Activated naive CD4-positive, alpha-beta T cell treated with anti-CD3 and anti-CD28 coated beads for 36 hours (primary cell): ENCODE measurements around the gene WASF2. TPM values are rescaled to one million over a fixed set of nuclear protein-coding genes. Genes with fewer than 3 reads are reported as not detected.
"Not testable (repeated sequence)": the region's sequence is repeated elsewhere in the genome, so short reads cannot be mapped to it uniquely, and the experiment has no call there.

Experiments
- CTCF ChIA-PET: fragments of 350-600 bp; sonication (Branson Sonifier 250); formaldehyde crosslinking; loops from one replicate; lab custom pipeline; 2021; ENCODE audit warnings: antibody characterized with exemption; lab: Charles Lee
- DNase-seq: peaks from one replicate; pipeline ENCODE4 v3.0.0-alpha.2; 2020
- H3K27ac Mint-ChIP-seq: one replicate; pipeline ENCODE4 v1.8.0; 2021; ENCODE audit warnings: mild to moderate bottlenecking, mixed read lengths
- H3K27me3 Mint-ChIP-seq: one replicate; pipeline ENCODE4 v1.8.0; 2021; ENCODE audit warnings: low read depth, mixed read lengths
- H3K36me3 Mint-ChIP-seq: one replicate; pipeline ENCODE4 v1.8.0; 2021; ENCODE audit warnings: low read depth, mixed read lengths
- H3K4me1 Mint-ChIP-seq: one replicate; pipeline ENCODE4 v1.8.0; 2021; ENCODE audit warnings: low read depth, mixed read lengths
- H3K4me3 Mint-ChIP-seq: one replicate; pipeline ENCODE4 v1.8.0; 2021; ENCODE audit warnings: mild to moderate bottlenecking, moderate library complexity, mixed read lengths
- H3K9me3 Mint-ChIP-seq: one replicate; pipeline ENCODE4 v1.8.0; 2021; ENCODE audit warnings: mixed read lengths
- intact Hi-C: fragments of 100-400 bp; cut with micrococcal nuclease; formaldehyde crosslinking; loops from one replicate; pipeline ENCODE4 v1.15.1; 2023
- total RNA-seq, 2 experiments: library from RNA; stranded (reverse); gene quantifications; one replicate each; pipeline ENCODE4 v1.2.3, GENCODE V29; 2021

WASF2 gene
- total RNA-seq, 2 experiments from 2014 or later: 105 to 106 TPM

GRCh38 chr1:27388337-27389005 is 101.5 kb downstream of the WASF2 start:
- intact Hi-C loops: loop anchor here (1.0 to 2.0 kb wide), 4 partner anchors 31 to 284 kb away; no protein-coding TSS in a partner anchor
- Mint-ChIP-seq H3K4me3 (no peak overlapping the region), H3K36me3 (no peaks in the 10 kb centered on the region), H3K4me1 (peaks cover 14% of the 10 kb centered on the region), H3K9me3 (no peaks in the 10 kb centered on the region), H3K27me3 (no peaks in the 10 kb centered on the region), H3K27ac (peak overlapping the region; percentile 27)
- DNase-seq: peak; percentile 90
- CTCF ChIA-PET: interaction anchor here (0.6 to 8.7 kb wide), 15 partner anchors 11 to 1562 kb away, joined by 3 to 139 read pairs (median 5); no protein-coding TSS in a partner anchor

DNA sequence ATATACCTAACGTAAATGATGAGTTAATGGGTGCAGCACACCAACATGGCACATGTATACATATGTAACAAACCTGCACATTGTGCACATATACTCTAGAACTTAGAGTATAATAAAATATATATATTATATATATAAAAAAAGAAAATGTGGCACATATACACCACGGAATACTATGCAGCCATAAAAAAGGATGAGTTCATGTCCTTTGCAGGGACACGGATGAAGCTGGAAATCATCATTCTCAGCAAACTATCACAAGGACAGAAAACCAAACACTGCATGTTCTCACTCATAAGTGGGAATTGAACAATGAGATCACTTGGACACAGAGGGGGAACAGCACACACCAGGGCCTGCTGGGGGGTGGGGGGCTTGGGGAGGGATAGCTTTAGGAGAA is 105.2 kb downstream of the WASF2 start:
- H3K27me3 Mint-ChIP-seq, H3K27ac Mint-ChIP-seq, intact Hi-C loops, H3K4me1 Mint-ChIP-seq, H3K4me3 Mint-ChIP-seq, DNase-seq, H3K36me3 Mint-ChIP-seq, H3K9me3 Mint-ChIP-seq: not testable (repeated sequence)
- CTCF ChIA-PET: interaction anchor here (0.8 to 8.7 kb wide), 5 partner anchors 27 to 387 kb away, joined by 3 to 139 read pairs (median 4); no protein-coding TSS in a partner anchor

DNA sequence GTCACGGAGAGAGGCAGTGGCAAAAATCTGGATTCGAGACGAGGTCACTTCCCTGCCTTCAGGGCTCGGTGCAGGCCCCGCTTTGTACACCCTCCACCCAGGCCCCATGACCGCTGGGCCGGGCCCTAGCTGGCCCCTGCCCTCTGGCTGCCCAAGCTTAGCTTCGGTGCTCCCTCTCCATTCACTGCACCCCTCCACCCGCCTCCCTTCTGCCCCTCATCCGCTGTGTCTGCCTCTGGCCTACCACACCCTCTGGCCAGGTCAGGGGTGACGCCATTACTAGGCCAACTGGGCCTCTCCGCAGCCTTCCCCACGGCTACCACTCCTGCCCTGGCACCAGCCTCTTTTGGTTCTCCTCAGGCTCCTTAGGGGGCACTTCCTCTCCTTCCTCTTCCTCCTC is 106.3 kb downstream of the WASF2 start:
- Mint-ChIP-seq H3K36me3 (no peaks in the 10 kb centered on the region), H3K27me3 (no peaks in the 10 kb centered on the region)

GRCh38 chr1:27383039-27383605 is 106.8 kb downstream of the WASF2 start, which contains the start of gene CD164L2:
CD164L2 (minus strand) TSS chr1:27383333; CDS start chr1:27383239, 94 bp downstream.
- H3K27me3 Mint-ChIP-seq: no peaks in the 10 kb centered on the region
- intact Hi-C loops: no loop called here
- peak; percentile 49 for DNase-seq
- H3K9me3 Mint-ChIP-seq: no peaks in the 10 kb centered on the region
- CTCF ChIA-PET: interaction anchor here (0.7 to 8.7 kb wide), 5 partner anchors 12 to 99 kb away, joined by 3 to 139 read pairs (median 5); partner anchors contain the start of gene MAP3K6
- peaks cover 2% of the 10 kb centered on the region for H3K4me1 Mint-ChIP-seq
- H3K27ac Mint-ChIP-seq: no peak within 1 kb of the TSS
- H3K4me3 Mint-ChIP-seq: no peak within 1 kb of the TSS
- H3K36me3 Mint-ChIP-seq: no peaks in the 10 kb centered on the region

More for the DNA sequence above, 106.3 kb downstream of the WASF2 start:
- no peak for DNase-seq
- Mint-ChIP-seq H3K4me1 (peaks cover 4% of the 10 kb centered on the region), H3K4me3 (no peak overlapping the region), H3K27ac (no peak overlapping the region), H3K9me3 (no peaks in the 10 kb centered on the region)
- CTCF ChIA-PET: interaction anchor here (0.6 to 8.7 kb wide), 6 partner anchors 17 to 386 kb away, joined by 3 to 139 read pairs (median 4); partner anchors contain the start of gene MAP3K6
- intact Hi-C loops: no loop called here

DNA sequence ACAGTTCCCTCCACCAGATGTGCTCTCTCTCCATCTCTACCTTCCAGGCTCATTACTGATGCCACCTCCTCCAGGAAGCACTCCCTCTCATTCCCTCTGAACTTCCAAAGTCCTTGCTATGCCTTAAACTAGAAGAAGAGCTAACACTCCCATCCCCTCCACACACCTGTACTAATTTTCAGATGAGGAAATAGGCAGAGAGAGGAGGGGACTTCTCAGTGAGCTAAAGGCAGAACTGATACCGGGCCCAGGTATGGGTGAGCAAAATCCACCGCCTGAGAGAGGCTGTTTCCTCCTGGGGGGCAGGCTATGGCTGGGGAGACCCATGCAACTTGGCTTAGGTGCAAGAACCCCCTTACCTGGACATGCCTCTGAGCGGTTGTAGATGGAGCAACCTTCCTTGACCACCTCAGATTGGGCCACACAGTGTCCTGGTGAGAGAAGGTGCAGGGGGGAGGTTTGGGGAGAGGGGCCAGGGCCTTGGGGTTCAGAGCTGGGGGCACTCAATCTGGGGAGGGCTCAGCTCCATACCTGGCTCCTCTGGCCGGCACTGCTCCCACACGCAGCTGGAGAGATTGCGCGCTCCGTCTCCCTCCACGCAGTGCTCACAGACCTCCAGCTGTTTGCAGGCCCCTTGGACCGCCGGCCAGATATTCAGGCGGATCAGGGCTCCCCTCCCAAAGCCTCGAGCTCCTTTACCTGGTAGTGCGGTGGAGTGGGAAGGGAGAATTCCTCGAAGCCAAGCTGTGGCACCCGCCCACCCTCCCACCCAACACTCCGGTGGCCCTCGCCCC is 107.8 kb downstream of the WASF2 start:
- H3K4me3 Mint-ChIP-seq: no peak overlapping the region
- H3K9me3 Mint-ChIP-seq: no peaks in the 10 kb centered on the region
- intact Hi-C loops: no loop called here
- no peaks in the 10 kb centered on the region for H3K27me3 Mint-ChIP-seq
- DNase-seq: no peak
- H3K36me3 Mint-ChIP-seq: no peaks in the 10 kb centered on the region
- H3K4me1 Mint-ChIP-seq: peaks cover 2% of the 10 kb centered on the region
- CTCF ChIA-PET: interaction anchor here (0.6 to 8.7 kb wide), 8 partner anchors 12 to 227 kb away, joined by 3 to 139 read pairs (median 4); partner anchors contain the start of genes MAP3K6 and SLC9A1
- H3K27ac Mint-ChIP-seq: no peak overlapping the region

- Mint-ChIP-seq H3K27ac (no peak overlapping the region), H3K4me1 (peaks cover 2% of the 10 kb centered on the region), H3K36me3 (no peaks in the 10 kb centered on the region), H3K27me3 (no peaks in the 10 kb centered on the region), H3K4me3 (no peak overlapping the region), H3K9me3 (no peaks in the 10 kb centered on the region)
- intact Hi-C loops: no loop called here
- CTCF ChIA-PET: interaction anchor here (0.6 to 8.7 kb wide), 4 partner anchors 22 to 226 kb away, joined by 3 to 139 read pairs (median 4); partner anchors contain the start of gene SLC9A1
- no peak for DNase-seq
Observed at GRCh38 chr1:27380766-27381733, 108.9 kb downstream of the WASF2 start.

DNA sequence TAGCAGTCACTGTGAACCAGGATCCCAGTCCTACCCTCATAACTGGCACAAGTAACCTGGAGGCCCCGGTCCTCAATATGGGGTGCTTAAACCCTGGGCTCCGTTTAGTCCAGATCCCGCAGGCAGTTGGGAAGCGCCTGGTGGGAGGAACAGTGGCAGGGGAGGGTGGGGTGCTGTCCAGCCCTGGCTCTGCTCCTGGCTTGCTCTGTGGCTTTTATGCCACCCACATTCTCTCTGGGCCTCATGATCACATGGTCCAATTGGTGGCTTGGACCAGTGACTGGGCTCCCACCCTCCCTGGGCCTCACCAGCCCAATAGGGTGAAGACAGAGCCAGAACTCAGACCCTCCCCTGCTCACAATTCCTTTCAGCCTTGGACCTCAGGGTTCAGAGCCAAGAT is 109.7 kb downstream of the WASF2 start:
- no peak overlapping the region for H3K27ac Mint-ChIP-seq
- no peaks in the 10 kb centered on the region for H3K27me3 Mint-ChIP-seq
- CTCF ChIA-PET: no interaction called here
- peaks cover 2% of the 10 kb centered on the region for H3K4me1 Mint-ChIP-seq
- DNase-seq: no peak
- no peaks in the 10 kb centered on the region for H3K9me3 Mint-ChIP-seq
- intact Hi-C loops: no loop called here
- H3K4me3 Mint-ChIP-seq: no peak overlapping the region
- H3K36me3 Mint-ChIP-seq: no peaks in the 10 kb centered on the region

DNA sequence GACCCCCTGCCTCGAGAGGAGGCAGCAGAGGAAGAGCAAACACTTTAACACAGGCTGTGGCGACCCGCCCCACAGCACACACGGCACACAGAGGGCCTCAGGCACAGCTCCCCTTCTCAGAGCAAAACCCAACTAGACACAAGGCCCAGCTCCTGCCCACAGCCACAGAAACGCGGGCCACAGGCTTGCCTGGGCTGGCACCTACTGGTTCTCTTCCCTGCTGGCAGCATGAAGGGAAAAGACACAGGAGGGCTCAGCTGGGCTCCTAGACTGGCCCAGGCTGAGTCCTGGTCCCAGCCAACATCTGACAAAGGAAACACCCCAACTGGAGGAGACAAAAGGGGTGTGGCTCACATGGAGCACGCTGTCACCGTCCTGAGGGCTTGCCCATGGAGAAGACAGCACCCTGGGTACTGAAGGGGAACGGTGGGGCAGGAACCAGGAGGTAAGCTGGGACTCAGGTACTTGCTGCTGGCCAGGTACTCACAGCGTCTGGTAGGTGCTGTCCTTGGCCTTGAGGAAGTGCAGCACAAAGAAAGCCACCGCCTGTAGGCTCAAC is 110.3 kb downstream of the WASF2 start:
- CTCF ChIA-PET: interaction anchor here (1.0 kb wide), 1 partner anchor 79 kb away, joined by 3 read pairs; no protein-coding TSS in a partner anchor
- H3K27me3 Mint-ChIP-seq: no peaks in the 10 kb centered on the region
- no peak for DNase-seq
- H3K4me1 Mint-ChIP-seq: peaks cover 2% of the 10 kb centered on the region
- no peaks in the 10 kb centered on the region for H3K9me3 Mint-ChIP-seq
- no peak overlapping the region for H3K4me3 Mint-ChIP-seq
- intact Hi-C loops: no loop called here
- no peaks in the 10 kb centered on the region for H3K36me3 Mint-ChIP-seq
- H3K27ac Mint-ChIP-seq: no peak overlapping the region

DNA sequence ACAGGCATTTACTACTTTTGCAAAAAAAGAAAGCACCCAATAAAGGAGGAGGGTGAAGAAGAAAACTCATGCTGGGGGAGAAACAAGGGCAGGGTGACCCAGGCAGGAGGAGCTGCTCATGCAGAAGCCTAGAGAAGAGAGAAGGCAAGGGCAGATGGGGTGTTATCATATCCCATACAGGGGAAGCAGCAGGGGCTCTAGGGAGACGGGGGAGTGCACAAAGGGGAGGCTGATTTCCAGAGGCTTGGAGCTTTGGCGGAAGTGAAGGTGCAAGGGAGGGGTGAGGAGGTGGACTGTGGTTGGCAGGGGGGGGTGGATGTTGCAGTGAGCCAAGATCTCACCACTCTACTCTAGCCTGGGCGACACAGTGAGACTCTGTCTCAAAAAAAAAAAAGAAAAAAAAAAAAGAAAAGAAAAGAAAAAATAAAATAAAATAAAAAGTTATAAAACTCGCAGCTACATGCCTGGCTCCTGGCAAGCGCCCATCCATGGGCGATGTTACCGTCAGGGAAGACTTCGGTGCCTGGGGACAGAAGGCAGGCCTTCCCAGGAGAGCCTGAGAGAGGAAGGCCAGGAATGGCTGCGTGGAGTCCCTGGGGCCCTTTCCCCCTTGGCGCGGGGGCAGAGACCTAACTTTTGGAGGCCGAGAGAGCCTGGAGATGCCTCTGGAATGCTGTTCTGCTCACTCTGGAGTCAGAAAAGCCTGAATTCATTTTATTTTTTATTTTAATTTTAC is 112.0 kb downstream of the WASF2 start:
- DNase-seq: no peak
- no peak overlapping the region for H3K27ac Mint-ChIP-seq
- CTCF ChIA-PET: interaction anchor here (1.1 to 1.3 kb wide), 2 partner anchors 9 to 14 kb away, joined by 4 read pairs; no protein-coding TSS in a partner anchor
- H3K4me1 Mint-ChIP-seq: peaks cover 1% of the 10 kb centered on the region
- H3K27me3 Mint-ChIP-seq: no peaks in the 10 kb centered on the region
- no peak overlapping the region for H3K4me3 Mint-ChIP-seq
- no peaks in the 10 kb centered on the region for H3K36me3 Mint-ChIP-seq
- no peaks in the 10 kb centered on the region for H3K9me3 Mint-ChIP-seq
- intact Hi-C loops: no loop called here

GRCh38 chr1:27374362-27375086 is 115.4 kb downstream of the WASF2 start, which contains the start of gene FCN3:
FCN3 (minus strand) TSS chr1:27374824; CDS start chr1:27374818, 6 bp downstream.
- CTCF ChIA-PET: no interaction called here
- Mint-ChIP-seq H3K4me1 (peaks cover 4% of the 10 kb centered on the region), H3K9me3 (no peaks in the 10 kb centered on the region), H3K4me3 (no peak within 1 kb of the TSS), H3K27ac (no peak within 1 kb of the TSS), H3K27me3 (no peaks in the 10 kb centered on the region), H3K36me3 (no peaks in the 10 kb centered on the region)
- intact Hi-C loops: no loop called here
- DNase-seq: no peak
